ENCODE measurements around the gene DLG2.

DLG2 gene

GRCh38 chr11:84455691-84456090 lies 1171.5 kb downstream of the DLG2 start:
- TF ChIP-seq, protein P1, sequence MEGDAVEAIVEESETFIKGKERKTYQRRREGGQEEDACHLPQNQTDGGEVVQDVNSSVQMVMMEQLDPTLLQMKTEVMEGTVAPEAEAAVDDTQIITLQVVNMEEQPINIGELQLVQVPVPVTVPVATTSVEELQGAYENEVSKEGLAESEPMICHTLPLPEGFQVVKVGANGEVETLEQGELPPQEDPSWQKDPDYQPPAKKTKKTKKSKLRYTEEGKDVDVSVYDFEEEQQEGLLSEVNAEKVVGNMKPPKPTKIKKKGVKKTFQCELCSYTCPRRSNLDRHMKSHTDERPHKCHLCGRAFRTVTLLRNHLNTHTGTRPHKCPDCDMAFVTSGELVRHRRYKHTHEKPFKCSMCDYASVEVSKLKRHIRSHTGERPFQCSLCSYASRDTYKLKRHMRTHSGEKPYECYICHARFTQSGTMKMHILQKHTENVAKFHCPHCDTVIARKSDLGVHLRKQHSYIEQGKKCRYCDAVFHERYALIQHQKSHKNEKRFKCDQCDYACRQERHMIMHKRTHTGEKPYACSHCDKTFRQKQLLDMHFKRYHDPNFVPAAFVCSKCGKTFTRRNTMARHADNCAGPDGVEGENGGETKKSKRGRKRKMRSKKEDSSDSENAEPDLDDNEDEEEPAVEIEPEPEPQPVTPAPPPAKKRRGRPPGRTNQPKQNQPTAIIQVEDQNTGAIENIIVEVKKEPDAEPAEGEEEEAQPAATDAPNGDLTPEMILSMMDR (IDR thresholded peaks at IDR 0.05; ENCODE audit: insufficient read depth, missing control alignments), result no peak
- no peak for DNase-seq (ENCODE audit: insufficient read length, low spot score)
- FAIRE-seq, result no peak

GRCh38 chr11:84452211-84452610 lies 1174.9 kb downstream of the DLG2 start:
- peak; percentile 46 for FAIRE-seq
- no peak for DNase-seq (ENCODE audit: insufficient read length, low spot score)
- TF ChIP-seq, protein P1 (IDR thresholded peaks at IDR 0.05; ENCODE audit: insufficient read depth, missing control alignments), result no peak

- no peak for DNase-seq (ENCODE audit: insufficient read length, low spot score)
- TF ChIP-seq, protein P1 (IDR thresholded peaks at IDR 0.05; ENCODE audit: insufficient read depth, missing control alignments), result no peak
- FAIRE-seq, result no peak
Measured at GRCh38 chr11:84438565-84438964, 1188.6 kb downstream of the DLG2 start.

DNA sequence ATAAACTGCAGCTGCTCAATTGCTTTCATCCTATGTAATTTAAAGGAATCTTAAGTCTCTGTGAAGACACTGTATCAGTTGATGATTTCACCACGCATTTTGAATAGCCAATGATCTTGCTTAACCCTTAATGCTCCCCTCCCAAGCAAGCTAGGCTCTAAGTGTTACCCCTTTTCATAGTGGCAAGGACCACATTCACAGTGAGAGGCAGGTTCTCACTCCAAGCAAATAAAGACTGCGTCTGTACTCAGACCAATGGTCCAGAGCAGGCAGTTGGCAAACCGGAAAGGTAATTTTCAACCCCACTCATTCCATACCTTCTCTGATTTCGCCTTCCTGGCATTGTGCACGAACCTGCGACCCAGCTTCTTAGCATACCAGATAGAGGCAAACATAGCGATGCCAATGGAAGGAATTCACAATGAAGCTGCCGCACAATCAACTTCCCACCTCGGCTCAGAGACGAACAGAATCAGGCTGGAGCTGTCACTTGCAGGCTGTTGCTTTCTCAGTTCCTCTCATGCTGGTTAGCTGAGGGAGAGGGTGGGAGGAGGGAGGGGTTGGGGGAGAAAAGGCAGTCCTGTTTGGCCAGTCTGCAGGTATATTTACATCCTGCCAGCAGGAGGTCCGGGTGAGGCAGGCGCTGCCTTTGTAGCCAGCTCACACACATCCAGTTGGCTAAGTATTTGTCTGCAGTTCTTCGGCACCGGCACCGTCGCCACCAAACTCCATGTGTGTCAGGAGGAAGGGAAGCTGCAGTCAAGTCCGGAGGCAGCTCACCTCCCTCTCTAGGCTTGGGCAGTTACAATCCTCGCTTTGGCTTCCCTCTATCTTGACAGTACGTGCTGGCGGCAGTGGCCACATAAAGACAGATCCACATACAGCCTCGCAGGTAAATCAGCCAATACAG lies 1189.8 kb downstream of the DLG2 start:
- DNase-seq (ENCODE audit: insufficient read length, low spot score), result no peak
- FAIRE-seq, result no peak
- TF ChIP-seq, protein P1 (IDR thresholded peaks at IDR 0.05; ENCODE audit: insufficient read depth, missing control alignments), result no peak

- no peak for FAIRE-seq
- no peak for DNase-seq (ENCODE audit: insufficient read length, low spot score)
- TF ChIP-seq, protein P1 (IDR thresholded peaks at IDR 0.05; ENCODE audit: insufficient read depth, missing control alignments), result no peak
Measured at GRCh38 chr11:84430661-84431060, 1196.5 kb downstream of the DLG2 start.

- DNase-seq (ENCODE audit: insufficient read length, low spot score), result no peak
- no peak for FAIRE-seq
- TF ChIP-seq, protein P1 (IDR thresholded peaks at IDR 0.05; ENCODE audit: insufficient read depth, missing control alignments), result no peak
Measured at GRCh38 chr11:84425673-84426072, 1201.5 kb downstream of the DLG2 start.

- FAIRE-seq, result no peak
Measured at GRCh38 chr11:84420271-84420670, 1206.9 kb downstream of the DLG2 start.

More at GRCh38 chr11:84420271-84420670, 1206.9 kb downstream of the DLG2 start:
- TF ChIP-seq, protein P1 (IDR thresholded peaks at IDR 0.05; ENCODE audit: insufficient read depth, missing control alignments), result no peak
- no peak for DNase-seq (ENCODE audit: insufficient read length, low spot score)
